ENCODE results near the gene UVRAG. TPM values are rescaled to one million over a fixed set of nuclear protein-coding genes. Genes with fewer than 3 reads are reported as not detected.

The UVRAG gene
- total RNA-seq, 1 experiment from 2014 or later = 13.0 TPM

DNA sequence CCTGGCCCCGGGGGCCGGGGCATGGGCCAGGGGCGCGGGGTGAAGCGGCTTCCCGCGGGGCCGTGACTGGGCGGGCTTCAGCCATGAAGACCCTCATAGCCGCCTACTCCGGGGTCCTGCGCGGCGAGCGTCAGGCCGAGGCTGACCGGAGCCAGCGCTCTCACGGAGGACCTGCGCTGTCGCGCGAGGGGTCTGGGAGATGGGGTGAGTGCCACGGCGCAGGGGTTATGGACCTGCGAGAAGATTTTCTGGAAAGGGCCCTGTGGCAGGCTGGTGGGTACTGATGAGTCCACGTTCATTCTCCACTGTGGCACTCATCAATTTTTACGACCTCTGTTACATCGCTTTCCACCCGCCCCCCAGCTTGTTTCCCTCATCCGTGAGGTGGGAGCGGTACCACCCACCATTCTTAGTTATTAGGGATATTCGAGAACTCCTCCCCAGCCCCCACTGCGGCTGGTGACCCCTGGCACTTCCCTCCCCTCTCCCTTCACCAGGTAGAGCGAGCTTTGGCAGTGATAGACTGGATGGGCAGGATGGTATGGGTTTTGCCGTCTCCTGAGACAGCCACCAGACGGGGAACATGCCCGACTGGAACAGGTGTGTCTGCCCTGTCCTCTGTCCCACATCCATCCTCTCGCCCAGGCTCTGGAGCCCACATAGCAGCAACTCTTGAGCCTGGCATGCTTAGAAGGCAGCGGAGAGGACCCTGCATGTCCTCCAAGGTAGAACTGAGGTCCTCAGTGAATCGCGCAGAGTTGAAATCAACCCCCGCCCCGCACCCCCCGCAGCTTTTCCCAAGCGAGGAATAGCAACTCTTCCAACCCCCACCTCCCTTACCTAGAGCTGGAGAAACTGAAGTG is 45.9 kb upstream of the UVRAG start:
- Histone ChIP-seq H3K9me3 (ENCODE audit: low read length) (no peaks in the 10 kb centered on the region), H3K9ac (ENCODE audit: low read length) (peak overlapping the region; percentile 91), H3K36me3 (ENCODE audit: low read depth, low read length) (no peaks in the 10 kb centered on the region), H3K27ac (ENCODE audit: low read length) (no peak overlapping the region), H2AFZ (ENCODE audit: low read length) (peak overlapping the region; percentile 79), H3F3A (ENCODE audit: low read length, unreplicated experiment) (no peaks in the 10 kb centered on the region), H3K79me2 (ENCODE audit: low read length) (peaks cover 29% of the 10 kb centered on the region), H3K27me3 (ENCODE audit: low read length) (no peaks in the 10 kb centered on the region), H3K4me3 (ENCODE audit: low read length) (peak overlapping the region; percentile 82), H3K4me1 (ENCODE audit: insufficient read depth, low read length) (peaks cover 55% of the 10 kb centered on the region), H3K9me2 (replicated peaks; ENCODE audit: low read length) (no peaks in the 10 kb centered on the region), H3K4me2 (ENCODE audit: low read length) (peak overlapping the region; percentile 95), H4K20me1 (ENCODE audit: low read length) (no peaks in the 10 kb centered on the region)
- TSS peak; percentile 31 for BruUV-seq (replicated peaks)
- intact Hi-C loops (cut with micrococcal nuclease) = no loop called here
- peak; percentile 39 for DNase-seq
- ChIA-PET POLR2A (ENCODE audit: unreplicated experiment) (no interaction called here), CTCF (interaction anchor here (0.6 kb wide), 1 partner anchor 383 kb away, joined by 7 read pairs; no protein-coding TSS in a partner anchor)
- peak; percentile 41 for ATAC-seq
- TF ChIP-seq, protein P1, sequence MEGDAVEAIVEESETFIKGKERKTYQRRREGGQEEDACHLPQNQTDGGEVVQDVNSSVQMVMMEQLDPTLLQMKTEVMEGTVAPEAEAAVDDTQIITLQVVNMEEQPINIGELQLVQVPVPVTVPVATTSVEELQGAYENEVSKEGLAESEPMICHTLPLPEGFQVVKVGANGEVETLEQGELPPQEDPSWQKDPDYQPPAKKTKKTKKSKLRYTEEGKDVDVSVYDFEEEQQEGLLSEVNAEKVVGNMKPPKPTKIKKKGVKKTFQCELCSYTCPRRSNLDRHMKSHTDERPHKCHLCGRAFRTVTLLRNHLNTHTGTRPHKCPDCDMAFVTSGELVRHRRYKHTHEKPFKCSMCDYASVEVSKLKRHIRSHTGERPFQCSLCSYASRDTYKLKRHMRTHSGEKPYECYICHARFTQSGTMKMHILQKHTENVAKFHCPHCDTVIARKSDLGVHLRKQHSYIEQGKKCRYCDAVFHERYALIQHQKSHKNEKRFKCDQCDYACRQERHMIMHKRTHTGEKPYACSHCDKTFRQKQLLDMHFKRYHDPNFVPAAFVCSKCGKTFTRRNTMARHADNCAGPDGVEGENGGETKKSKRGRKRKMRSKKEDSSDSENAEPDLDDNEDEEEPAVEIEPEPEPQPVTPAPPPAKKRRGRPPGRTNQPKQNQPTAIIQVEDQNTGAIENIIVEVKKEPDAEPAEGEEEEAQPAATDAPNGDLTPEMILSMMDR (conservative IDR thresholded peaks at IDR 0.05; ENCODE audit: low read depth, low read length) = 0 out of 2 replicates have a peak, but pooled peaks have one; percentile 22
- TF ChIP-seq EZH2phosphoT487 (IDR thresholded peaks at IDR 0.05; ENCODE audit: borderline replicate concordance, low read length) = no peak

GRCh38 chr11:75770102-75770501 is 44.9 kb upstream of the UVRAG start:
- Histone ChIP-seq H3K9me3 (ENCODE audit: low read length) (no peaks in the 10 kb centered on the region), H3K36me3 (ENCODE audit: low read depth, low read length) (no peaks in the 10 kb centered on the region), H3K9me2 (replicated peaks; ENCODE audit: low read length) (no peaks in the 10 kb centered on the region), H3K79me2 (ENCODE audit: low read length) (peaks cover 29% of the 10 kb centered on the region), H3K27ac (ENCODE audit: low read length) (peak overlapping the region; percentile 84; the same call in 1 of the 2 replicates), H3K9ac (ENCODE audit: low read length) (no peak overlapping the region), H4K20me1 (ENCODE audit: low read length) (no peaks in the 10 kb centered on the region), H3K27me3 (ENCODE audit: low read length) (no peaks in the 10 kb centered on the region), H3K4me3 (ENCODE audit: low read length) (peak overlapping the region; percentile 82; the same call in 1 of the 2 replicates), H3K4me2 (ENCODE audit: low read length) (peak overlapping the region; percentile 95), H3K4me1 (ENCODE audit: insufficient read depth, low read length) (peaks cover 55% of the 10 kb centered on the region), H2AFZ (ENCODE audit: low read length) (no peak overlapping the region), H3F3A (ENCODE audit: low read length, unreplicated experiment) (no peaks in the 10 kb centered on the region)
- CTCF ChIA-PET = interaction anchor here (0.6 kb wide), 1 partner anchor 382 kb away, joined by 7 read pairs; no protein-coding TSS in a partner anchor
- POLR2A ChIA-PET (ENCODE audit: unreplicated experiment) = interaction anchor here (0.5 kb wide), 1 partner anchor 9 kb away, joined by 13 read pairs; no protein-coding TSS in a partner anchor
- no TSS peak for BruUV-seq (replicated peaks)
- intact Hi-C loops (cut with micrococcal nuclease) = no loop called here
- DNase-seq (no peak), ATAC-seq (no peak)
- TF ChIP-seq, protein P1 (conservative IDR thresholded peaks at IDR 0.05; ENCODE audit: low read depth, low read length) = no peak
- TF ChIP-seq EZH2phosphoT487 (IDR thresholded peaks at IDR 0.05; ENCODE audit: borderline replicate concordance, low read length) (no peak), EZH2 (IDR thresholded peaks at IDR 0.05; ENCODE audit: low read length, unreplicated experiment) (no peak)

All from PC-3 (cell line).